Measurements from ENCODE around the gene BCL11A. TPM values are rescaled to one million over a fixed set of nuclear protein-coding genes. Genes with fewer than 3 reads are reported as not detected.

BCL11A gene
- total and polyA plus RNA-seq, 7 donors = 3.6 to 39.6 (median 16.3) TPM

DNA sequence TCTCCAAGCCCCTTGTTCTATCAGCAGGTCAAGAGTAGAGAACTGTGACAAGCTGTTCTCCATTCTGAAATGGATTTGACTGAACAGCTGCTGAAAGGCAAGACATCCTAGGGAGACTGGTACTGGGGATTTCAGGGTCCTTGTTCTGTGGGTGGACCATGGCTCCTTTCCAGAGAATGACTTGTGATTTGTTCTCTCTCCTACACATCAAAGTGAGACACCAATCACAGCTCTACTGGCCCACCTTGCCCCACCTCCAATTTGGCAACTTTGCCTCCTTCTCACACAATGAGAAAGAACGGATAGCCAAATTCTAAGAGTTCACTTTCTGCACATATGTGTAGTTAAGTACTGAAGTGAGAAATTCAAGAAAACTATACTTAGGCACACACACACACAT is 67.4 kb downstream of the BCL11A start:
- no peak overlapping the region for H3K27ac ChIP-seq
- TF ChIP-seq POLR2AphosphoS5 (IDR thresholded peaks at IDR 0.05) = no peak
- no peak for TF ChIP-seq EP300 (IDR thresholded peaks at IDR 0.05)
- TF ChIP-seq POLR2A (IDR thresholded peaks at IDR 0.05) = no peak
- DNase-seq = no peak
- intact Hi-C loops (cut with DNase I) = no loop called here
- H3K36me3 ChIP-seq = no peaks in the 10 kb centered on the region
- H3K27me3 ChIP-seq = no peaks in the 10 kb centered on the region
- no peaks in the 10 kb centered on the region for H3K9me3 ChIP-seq
- 84 to 92% methylated on average over 1 of the region's 1 CpG for WGBS, 2 donors
- no peak overlapping the region for H3K4me3 ChIP-seq
- H3K4me1 ChIP-seq = peaks cover 0 to 29% (median 22%) of the 10 kb centered on the region in 4 donors

DNA sequence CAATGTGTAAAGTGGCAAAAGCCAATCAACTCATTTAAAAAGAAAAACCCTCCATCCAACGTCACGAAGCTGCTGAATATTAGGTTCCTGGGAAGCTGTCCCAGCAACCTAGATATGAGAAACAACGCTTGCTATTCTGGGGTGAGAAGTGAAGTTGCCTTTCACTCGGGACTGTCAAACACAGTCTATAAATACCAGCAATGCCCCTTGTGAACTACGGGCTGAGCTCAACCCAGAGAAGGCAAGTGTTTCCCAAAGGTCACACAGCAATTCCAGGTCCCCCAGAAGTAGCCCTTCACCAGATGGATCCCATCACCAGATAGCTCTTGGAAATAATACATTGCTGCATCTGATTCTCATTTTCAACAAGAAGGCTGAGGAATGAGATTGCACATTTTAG is 67.9 kb downstream of the BCL11A start:
- H3K27ac ChIP-seq = no peak overlapping the region
- peaks cover 0 to 29% (median 22%) of the 10 kb centered on the region in 4 donors for H3K4me1 ChIP-seq
- no peaks in the 10 kb centered on the region for H3K27me3 ChIP-seq
- H3K4me3 ChIP-seq = no peak overlapping the region
- intact Hi-C loops (cut with DNase I) = no loop called here
- H3K36me3 ChIP-seq = no peaks in the 10 kb centered on the region
- no peak for TF ChIP-seq POLR2AphosphoS5 (IDR thresholded peaks at IDR 0.05)
- no peak for TF ChIP-seq POLR2A (IDR thresholded peaks at IDR 0.05)
- TF ChIP-seq, protein P1, sequence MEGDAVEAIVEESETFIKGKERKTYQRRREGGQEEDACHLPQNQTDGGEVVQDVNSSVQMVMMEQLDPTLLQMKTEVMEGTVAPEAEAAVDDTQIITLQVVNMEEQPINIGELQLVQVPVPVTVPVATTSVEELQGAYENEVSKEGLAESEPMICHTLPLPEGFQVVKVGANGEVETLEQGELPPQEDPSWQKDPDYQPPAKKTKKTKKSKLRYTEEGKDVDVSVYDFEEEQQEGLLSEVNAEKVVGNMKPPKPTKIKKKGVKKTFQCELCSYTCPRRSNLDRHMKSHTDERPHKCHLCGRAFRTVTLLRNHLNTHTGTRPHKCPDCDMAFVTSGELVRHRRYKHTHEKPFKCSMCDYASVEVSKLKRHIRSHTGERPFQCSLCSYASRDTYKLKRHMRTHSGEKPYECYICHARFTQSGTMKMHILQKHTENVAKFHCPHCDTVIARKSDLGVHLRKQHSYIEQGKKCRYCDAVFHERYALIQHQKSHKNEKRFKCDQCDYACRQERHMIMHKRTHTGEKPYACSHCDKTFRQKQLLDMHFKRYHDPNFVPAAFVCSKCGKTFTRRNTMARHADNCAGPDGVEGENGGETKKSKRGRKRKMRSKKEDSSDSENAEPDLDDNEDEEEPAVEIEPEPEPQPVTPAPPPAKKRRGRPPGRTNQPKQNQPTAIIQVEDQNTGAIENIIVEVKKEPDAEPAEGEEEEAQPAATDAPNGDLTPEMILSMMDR (IDR thresholded peaks at IDR 0.05) = no peak
- no peak for TF ChIP-seq EP300 (IDR thresholded peaks at IDR 0.05)
- DNase-seq = no peak
- 76 to 91% methylated on average over 5 of the region's 5 CpGs for WGBS, 2 donors
- H3K9me3 ChIP-seq = no peaks in the 10 kb centered on the region

DNA sequence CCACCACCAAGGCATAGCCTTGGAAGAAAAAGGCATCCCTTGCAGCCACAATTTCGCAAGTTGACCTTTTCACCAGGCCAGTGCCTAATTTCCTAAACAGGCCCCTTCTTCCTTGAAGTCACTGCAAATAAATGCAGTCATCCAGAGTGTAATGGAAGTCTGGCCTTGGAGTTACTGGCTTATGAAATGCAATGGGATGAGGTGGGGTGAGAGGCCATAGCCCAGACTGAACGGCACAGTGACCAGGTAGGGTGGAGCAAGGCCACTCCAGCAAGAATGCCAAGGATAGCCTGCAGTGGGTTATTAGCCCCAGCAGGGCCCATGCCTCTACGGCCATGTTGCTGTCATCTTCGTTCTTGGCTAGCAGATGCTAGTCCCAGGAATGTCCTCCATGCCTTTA is 68.4 kb downstream of the BCL11A start:
- Histone ChIP-seq H3K36me3 (no peaks in the 10 kb centered on the region), H3K27ac (no peak overlapping the region), H3K9me3 (no peaks in the 10 kb centered on the region), H3K4me1 (peaks cover 0 to 29% (median 22%) of the 10 kb centered on the region in 4 donors), H3K27me3 (no peaks in the 10 kb centered on the region), H3K4me3 (no peak overlapping the region)
- TF ChIP-seq POLR2A (IDR thresholded peaks at IDR 0.05) = no peak
- TF ChIP-seq, protein P1 (IDR thresholded peaks at IDR 0.05) = no peak
- no peak for TF ChIP-seq EP300 (IDR thresholded peaks at IDR 0.05)
- TF ChIP-seq POLR2AphosphoS5 (IDR thresholded peaks at IDR 0.05) = no peak
- intact Hi-C loops (cut with DNase I) = no loop called here
- no peak for DNase-seq
- 88 to 91% methylated on average over 4 of the region's 4 CpGs for WGBS, 2 donors

DNA sequence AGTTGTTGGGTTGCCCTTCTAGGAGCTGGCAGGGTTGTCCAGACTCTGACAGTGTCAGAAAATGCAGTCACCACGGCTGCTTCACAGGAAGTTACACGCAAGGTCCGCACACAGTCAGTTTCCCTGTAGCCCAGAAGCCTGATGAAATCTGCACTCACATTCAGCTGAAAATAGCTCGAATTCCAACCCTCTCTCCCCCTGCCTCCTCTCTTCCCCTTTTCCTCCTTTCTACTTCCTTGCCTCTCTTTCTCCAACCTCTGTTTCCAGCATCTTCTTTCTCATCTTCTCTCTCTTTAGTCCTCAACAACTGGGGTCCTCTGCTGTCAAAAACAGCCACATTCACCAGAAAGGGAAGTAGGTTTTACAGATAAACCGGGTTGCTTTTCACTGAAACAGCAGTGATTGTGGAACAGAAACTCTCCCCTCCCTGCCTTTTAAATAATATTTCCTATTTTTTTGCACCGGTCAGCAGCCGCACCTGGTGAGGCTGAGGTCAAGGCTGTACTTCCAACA is 69.3 kb downstream of the BCL11A start:
- Histone ChIP-seq H3K36me3 (no peaks in the 10 kb centered on the region), H3K4me1 (peaks cover 0 to 31% (median 26%) of the 10 kb centered on the region in 4 donors), H3K27ac (peak overlapping the region in 1 of 4 donors; percentile 16), H3K4me3 (no peak overlapping the region), H3K27me3 (no peaks in the 10 kb centered on the region), H3K9me3 (no peaks in the 10 kb centered on the region)
- WGBS, 2 donors = 50 to 80% methylated on average over 7 of the region's 7 CpGs
- intact Hi-C loops (cut with DNase I) = no loop called here
- no peak for TF ChIP-seq EP300 (IDR thresholded peaks at IDR 0.05)
- TF ChIP-seq, protein P1 (IDR thresholded peaks at IDR 0.05) = no peak
- TF ChIP-seq POLR2A (IDR thresholded peaks at IDR 0.05) = no peak
- no peak for TF ChIP-seq POLR2AphosphoS5 (IDR thresholded peaks at IDR 0.05)
- no peak for DNase-seq

DNA sequence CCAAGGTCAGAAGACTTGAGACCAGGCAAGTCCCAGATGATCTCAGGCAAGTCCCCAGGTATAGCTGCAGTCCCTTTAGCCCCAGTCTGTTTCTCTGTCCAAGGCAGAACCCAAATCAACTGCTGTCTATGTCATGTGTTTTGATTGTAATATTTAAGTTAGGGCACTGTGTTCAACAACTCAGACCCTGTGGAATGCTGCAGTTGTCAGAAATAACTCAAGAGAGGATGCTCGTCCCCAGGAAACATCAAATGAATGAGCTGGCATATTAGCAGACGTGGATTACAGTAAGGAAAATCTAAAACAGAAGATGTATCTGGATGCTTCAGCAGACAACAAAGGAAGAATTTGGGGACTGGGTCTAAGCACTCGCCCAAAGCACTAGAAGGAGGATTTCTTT is 70.1 kb downstream of the BCL11A start:
- Histone ChIP-seq H3K9me3 (no peaks in the 10 kb centered on the region), H3K27me3 (no peaks in the 10 kb centered on the region), H3K27ac (peak overlapping the region in 1 of 4 donors; percentile 16), H3K4me3 (no peak overlapping the region), H3K36me3 (no peaks in the 10 kb centered on the region), H3K4me1 (peaks cover 0 to 39% (median 33%) of the 10 kb centered on the region in 4 donors)
- DNase-seq = no peak
- TF ChIP-seq POLR2AphosphoS5 (IDR thresholded peaks at IDR 0.05) (no peak), POLR2A (IDR thresholded peaks at IDR 0.05) (no peak), EP300 (IDR thresholded peaks at IDR 0.05) (no peak)
- TF ChIP-seq, protein P1 (IDR thresholded peaks at IDR 0.05) = no peak
- 79 to 86% methylated on average over 3 of the region's 3 CpGs for WGBS, 2 donors
- intact Hi-C loops (cut with DNase I) = no loop called here
